Measurements from ENCODE around the gene ACBD7.

The ACBD7 gene

GRCh38 chr10:15069230-15069629 is 19.3 kb downstream of the ACBD7 start:
- POLR2A ChIA-PET, result no interaction called here
- no peaks in the 10 kb centered on the region for H3K36me3 ChIP-seq (ENCODE audit: control insufficient read depth in 2 of 2, insufficient read depth in 1 of 2, low read length in 2 of 2)
- CTCF ChIA-PET, result no interaction called here
- no peak overlapping the region for H3K27ac ChIP-seq (ENCODE audit: extremely low read depth, low read depth, low read length)
- H3K9me3 ChIP-seq (ENCODE audit: control insufficient read depth, insufficient read depth, low read depth, low read length), result no peaks in the 10 kb centered on the region
- no peak overlapping the region for H3K4me3 ChIP-seq (ENCODE audit: low read depth, low read length)
- no peaks in the 10 kb centered on the region for H3K4me1 ChIP-seq (ENCODE audit: control insufficient read depth, insufficient read depth, low read length)
- TF ChIP-seq SP2 (tag by site-specific recombination; IDR thresholded peaks at IDR 0.05) (no peak), ZNF514 (tag by site-specific recombination; IDR thresholded peaks at IDR 0.05) (no peak), PRDM2 (tag by site-specific recombination; IDR thresholded peaks at IDR 0.05; ENCODE audit: borderline replicate concordance) (no peak), ZNF157 (tag by site-specific recombination; IDR thresholded peaks at IDR 0.05) (no peak), GLIS1 (tag by site-specific recombination; IDR thresholded peaks at IDR 0.05) (no peak), ZNF423 (tag by site-specific recombination; IDR thresholded peaks at IDR 0.05) (no peak), EGR2 (tag by site-specific recombination; IDR thresholded peaks at IDR 0.05; ENCODE audit: low read depth) (no peak), KLF9 (tag by site-specific recombination; IDR thresholded peaks at IDR 0.05; ENCODE audit: low read depth) (no peak), ZNF747 (tag by site-specific recombination; IDR thresholded peaks at IDR 0.05) (no peak), ZNF548 (tag by site-specific recombination; IDR thresholded peaks at IDR 0.05) (no peak), SCRT1 (tag by site-specific recombination; IDR thresholded peaks at IDR 0.05; ENCODE audit: borderline replicate concordance) (no peak), ZBTB10 (tag by site-specific recombination; IDR thresholded peaks at IDR 0.05) (no peak), ZNF174 (tag by site-specific recombination; IDR thresholded peaks at IDR 0.05) (no peak), ZNF704 (tag by site-specific recombination; IDR thresholded peaks at IDR 0.05) (no peak), ZNF585B (tag by site-specific recombination; IDR thresholded peaks at IDR 0.05) (no peak), ZNF121 (tag by site-specific recombination; IDR thresholded peaks at IDR 0.05) (no peak)

GRCh38 chr10:15068802-15069201 is 19.8 kb downstream of the ACBD7 start:
- Histone ChIP-seq H3K4me1 (ENCODE audit: control insufficient read depth, insufficient read depth, low read length) (no peaks in the 10 kb centered on the region), H3K27ac (ENCODE audit: extremely low read depth, low read depth, low read length) (no peak overlapping the region), H3K36me3 (ENCODE audit: control insufficient read depth in 2 of 2, insufficient read depth in 1 of 2, low read length in 2 of 2) (no peaks in the 10 kb centered on the region), H3K4me3 (ENCODE audit: low read depth, low read length) (no peak overlapping the region), H3K9me3 (ENCODE audit: control insufficient read depth, insufficient read depth, low read depth, low read length) (no peaks in the 10 kb centered on the region)
- no peak for TF ChIP-seq ZSCAN30 (tag by site-specific recombination; IDR thresholded peaks at IDR 0.05)
- peak; percentile 52; the same call in 1 of the 2 replicates for TF ChIP-seq SCRT2 (tag by site-specific recombination; IDR thresholded peaks at IDR 0.05)
- ChIA-PET CTCF (interaction anchor here (0.7 kb wide), 1 partner anchor 873 kb away, joined by 7 read pairs; no protein-coding TSS in a partner anchor), POLR2A (no interaction called here)
